ENCODE data around the gene ECE2.
A peak's percentile ranks its signal among the peaks of the same experiment; 100 is the strongest.

ECE2 gene

GRCh38 chr3:184235381-184236032 lies 40.3 kb upstream of the ECE2 start:
- no peak overlapping the region for H3K4me3 ChIP-seq (ENCODE audit: low read depth, low read length)
- DNase-seq (ENCODE audit: low read depth) = peak; percentile 29
- TF ChIP-seq CTCF (IDR thresholded peaks at IDR 0.05; ENCODE audit: low read depth, low read length) (no peak), MAX (IDR thresholded peaks at IDR 0.05; ENCODE audit: low read depth, low read length) (no peak), POLR2A (IDR thresholded peaks at IDR 0.05; ENCODE audit: extremely low read depth, insufficient read length) (no peak), MYC (IDR thresholded peaks at IDR 0.05; ENCODE audit: low read depth, low read length) (no peak)

- no peak for DNase-seq (ENCODE audit: low read depth)
- TF ChIP-seq POLR2A (IDR thresholded peaks at IDR 0.05; ENCODE audit: extremely low read depth, insufficient read length) (no peak), MAX (IDR thresholded peaks at IDR 0.05; ENCODE audit: low read depth, low read length) (no peak), MYC (IDR thresholded peaks at IDR 0.05; ENCODE audit: low read depth, low read length) (no peak), CTCF (IDR thresholded peaks at IDR 0.05; ENCODE audit: low read depth, low read length) (no peak)
- no peak overlapping the region for H3K4me3 ChIP-seq (ENCODE audit: low read depth, low read length)
Measured at GRCh38 chr3:184236033-184236410, 39.8 kb upstream of the ECE2 start.

GRCh38 chr3:184236636-184237035 lies 39.2 kb upstream of the ECE2 start:
- DNase-seq (ENCODE audit: low read depth) = no peak
- H3K4me3 ChIP-seq (ENCODE audit: low read depth, low read length) = no peak overlapping the region
- TF ChIP-seq MYC (IDR thresholded peaks at IDR 0.05; ENCODE audit: low read depth, low read length) (no peak), MAX (IDR thresholded peaks at IDR 0.05; ENCODE audit: low read depth, low read length) (no peak), POLR2A (IDR thresholded peaks at IDR 0.05; ENCODE audit: extremely low read depth, insufficient read length) (no peak), CTCF (IDR thresholded peaks at IDR 0.05; ENCODE audit: low read depth, low read length) (no peak)

GRCh38 chr3:184237211-184237610 lies 38.6 kb upstream of the ECE2 start:
- TF ChIP-seq POLR2A (IDR thresholded peaks at IDR 0.05; ENCODE audit: extremely low read depth, insufficient read length) (no peak), MYC (IDR thresholded peaks at IDR 0.05; ENCODE audit: low read depth, low read length) (no peak), CTCF (IDR thresholded peaks at IDR 0.05; ENCODE audit: low read depth, low read length) (no peak), MAX (IDR thresholded peaks at IDR 0.05; ENCODE audit: low read depth, low read length) (no peak)
- DNase-seq (ENCODE audit: low read depth) = no peak
- H3K4me3 ChIP-seq (ENCODE audit: low read depth, low read length) = no peak overlapping the region

- DNase-seq (ENCODE audit: low read depth) = no peak
- TF ChIP-seq CTCF (IDR thresholded peaks at IDR 0.05; ENCODE audit: low read depth, low read length) = no peak
- TF ChIP-seq POLR2A (IDR thresholded peaks at IDR 0.05; ENCODE audit: extremely low read depth, insufficient read length) = no peak
- H3K4me3 ChIP-seq (ENCODE audit: low read depth, low read length) = no peak overlapping the region
Measured at GRCh38 chr3:184237807-184238206, 38.0 kb upstream of the ECE2 start.

Data from NB4 (cell line).